DND-41 (cell line): ENCODE data around the gene NEURL1.
"Not testable (repeated sequence)": the region's sequence is repeated elsewhere in the genome, so short reads cannot be mapped to it uniquely, and the experiment has no call there.

ENCODE experiments used
- CTCF ChIP-seq: IDR thresholded peaks from 2 replicates; pipeline ENCODE4 v1.5.1; 2012; ENCODE audit warnings: borderline replicate concordance, low read length, moderate library complexity, mild to moderate bottlenecking; ENCODE audit not compliant: poor library complexity, severe bottlenecking; ENCODE audit errors: extremely low read depth
- EZH2 ChIP-seq: IDR thresholded peaks from 3 replicates; pipeline ENCODE4 v1.6.1; 2012; ENCODE audit warnings: borderline replicate concordance, low read depth, mild to moderate bottlenecking, moderate library complexity, low read length, inconsistent platforms; ENCODE audit not compliant: severe bottlenecking

DNA sequence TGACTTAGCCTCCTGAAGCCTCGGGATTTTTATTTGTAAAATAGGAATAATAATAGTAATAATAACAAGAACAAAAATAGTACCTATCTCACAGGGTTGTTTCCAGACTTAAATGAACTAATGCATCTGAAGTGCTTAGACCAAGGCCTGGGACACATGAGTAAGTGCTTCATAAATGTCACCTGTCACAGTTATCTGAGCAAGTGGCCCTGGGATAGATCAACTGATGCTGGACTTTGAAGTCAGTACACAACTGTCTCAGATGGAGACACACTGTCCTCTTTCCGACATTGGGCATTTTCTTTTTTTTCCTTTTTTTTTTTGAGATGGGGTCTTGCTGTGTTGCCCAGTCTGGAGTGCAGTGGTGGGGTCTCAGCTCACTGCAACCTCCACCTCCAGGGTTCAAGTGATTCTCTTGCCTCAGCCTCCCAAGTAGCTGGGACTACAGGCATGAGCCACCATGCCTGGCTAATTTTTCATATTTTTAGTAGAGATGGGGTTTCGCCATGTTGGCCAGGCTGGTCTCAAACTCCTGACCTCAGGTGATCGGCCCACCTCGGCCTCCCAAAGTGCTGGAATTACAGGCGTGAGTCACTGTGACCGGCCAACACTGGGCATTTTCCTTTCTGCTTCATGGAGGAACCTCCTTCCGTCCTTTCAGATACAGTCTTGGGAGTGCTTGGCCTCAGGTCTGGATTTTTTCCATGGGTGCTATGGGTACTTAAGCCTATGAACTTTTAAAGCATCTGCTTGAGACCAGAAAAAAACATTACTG lies 6.7 kb upstream of the NEURL1 start:
- TF ChIP-seq EZH2, CTCF: not testable (repeated sequence)
